ENCODE results near the gene H6PD.
A peak's percentile ranks its signal among the peaks of the same experiment; 100 is the strongest.

H6PD gene

GRCh38 chr1:9260059-9260766 lies 25.6 kb downstream of the H6PD start:
- no peak for DNase-seq (ENCODE audit: low read depth)

GRCh38 chr1:9261496-9261895 lies 26.9 kb downstream of the H6PD start:
- DNase-seq (ENCODE audit: low read depth): no peak

- no peak for DNase-seq (ENCODE audit: low read depth)
Measured at GRCh38 chr1:9262096-9262986, 27.8 kb downstream of the H6PD start.

GRCh38 chr1:9263276-9263855 lies 28.8 kb downstream of the H6PD start:
- no peak for DNase-seq (ENCODE audit: low read depth)

- DNase-seq (ENCODE audit: low read depth): no peak
Measured at GRCh38 chr1:9263984-9264872, 29.7 kb downstream of the H6PD start.

GRCh38 chr1:9265037-9265436 lies 30.5 kb downstream of the H6PD start:
- no peak for DNase-seq (ENCODE audit: low read depth)

- DNase-seq (ENCODE audit: low read depth): no peak
Measured at GRCh38 chr1:9265968-9266367, 31.4 kb downstream of the H6PD start.

- no peak for DNase-seq (ENCODE audit: low read depth)
Measured at GRCh38 chr1:9267352-9267686, 32.7 kb downstream of the H6PD start.

GRCh38 chr1:9267827-9268581 lies 33.4 kb downstream of the H6PD start:
- DNase-seq (ENCODE audit: low read depth): no peak

- no peak for DNase-seq (ENCODE audit: low read depth)
Measured at GRCh38 chr1:9269078-9269501, 34.5 kb downstream of the H6PD start.

GRCh38 chr1:9269721-9270120 lies 35.1 kb downstream of the H6PD start:
- DNase-seq (ENCODE audit: low read depth): no peak

- no peak for DNase-seq (ENCODE audit: low read depth)
Measured at GRCh38 chr1:9270290-9270883, 35.8 kb downstream of the H6PD start.

GRCh38 chr1:9271283-9271682 lies 36.7 kb downstream of the H6PD start:
- DNase-seq (ENCODE audit: low read depth): no peak

- no peak for DNase-seq (ENCODE audit: low read depth)
Measured at GRCh38 chr1:9271861-9272595, 37.5 kb downstream of the H6PD start.

- DNase-seq (ENCODE audit: low read depth): no peak
Measured at GRCh38 chr1:9273177-9273576, 38.6 kb downstream of the H6PD start.

GRCh38 chr1:9275161-9275560 lies 40.6 kb downstream of the H6PD start:
- no peak for DNase-seq (ENCODE audit: low read depth)

- DNase-seq (ENCODE audit: low read depth): peak; percentile 67
Measured at GRCh38 chr1:9275567-9276034, 41.0 kb downstream of the H6PD start.

- DNase-seq (ENCODE audit: low read depth): no peak
Measured at GRCh38 chr1:9278116-9278515, 43.5 kb downstream of the H6PD start.

GRCh38 chr1:9278585-9279153 lies 44.1 kb downstream of the H6PD start:
- DNase-seq (ENCODE audit: low read depth): no peak
